ENCODE measurements around the gene SCN10A.

SCN10A gene

DNA sequence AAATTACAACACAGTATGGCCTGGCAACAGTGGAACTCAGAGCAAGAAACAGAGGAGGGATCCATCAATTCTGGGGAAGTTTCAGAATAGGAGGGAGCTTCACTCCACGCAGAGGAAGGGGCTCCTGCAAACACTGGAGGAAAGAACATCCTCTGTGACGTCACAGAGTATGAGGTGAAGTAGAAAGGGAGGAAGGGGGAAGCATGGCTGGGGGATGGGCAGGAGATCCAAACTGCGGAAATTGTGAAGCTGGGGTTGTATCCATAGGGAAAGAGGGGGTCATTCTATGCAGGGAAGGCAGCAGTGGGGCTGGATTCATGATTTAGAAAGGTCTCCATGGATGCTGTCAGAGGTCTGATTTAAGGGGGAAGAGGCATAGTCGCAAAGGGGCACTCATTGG, 8.3 kb upstream of the SCN10A start:
- TF ChIP-seq, protein P1, sequence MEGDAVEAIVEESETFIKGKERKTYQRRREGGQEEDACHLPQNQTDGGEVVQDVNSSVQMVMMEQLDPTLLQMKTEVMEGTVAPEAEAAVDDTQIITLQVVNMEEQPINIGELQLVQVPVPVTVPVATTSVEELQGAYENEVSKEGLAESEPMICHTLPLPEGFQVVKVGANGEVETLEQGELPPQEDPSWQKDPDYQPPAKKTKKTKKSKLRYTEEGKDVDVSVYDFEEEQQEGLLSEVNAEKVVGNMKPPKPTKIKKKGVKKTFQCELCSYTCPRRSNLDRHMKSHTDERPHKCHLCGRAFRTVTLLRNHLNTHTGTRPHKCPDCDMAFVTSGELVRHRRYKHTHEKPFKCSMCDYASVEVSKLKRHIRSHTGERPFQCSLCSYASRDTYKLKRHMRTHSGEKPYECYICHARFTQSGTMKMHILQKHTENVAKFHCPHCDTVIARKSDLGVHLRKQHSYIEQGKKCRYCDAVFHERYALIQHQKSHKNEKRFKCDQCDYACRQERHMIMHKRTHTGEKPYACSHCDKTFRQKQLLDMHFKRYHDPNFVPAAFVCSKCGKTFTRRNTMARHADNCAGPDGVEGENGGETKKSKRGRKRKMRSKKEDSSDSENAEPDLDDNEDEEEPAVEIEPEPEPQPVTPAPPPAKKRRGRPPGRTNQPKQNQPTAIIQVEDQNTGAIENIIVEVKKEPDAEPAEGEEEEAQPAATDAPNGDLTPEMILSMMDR (IDR thresholded peaks at IDR 0.05; ENCODE audit: low read depth, low read length, missing control alignments) = no peak
- no peak overlapping the region for H3K4me3 ChIP-seq (ENCODE audit: low read depth, low read length)
- no peak for DNase-seq (ENCODE audit: low read depth)

DNA sequence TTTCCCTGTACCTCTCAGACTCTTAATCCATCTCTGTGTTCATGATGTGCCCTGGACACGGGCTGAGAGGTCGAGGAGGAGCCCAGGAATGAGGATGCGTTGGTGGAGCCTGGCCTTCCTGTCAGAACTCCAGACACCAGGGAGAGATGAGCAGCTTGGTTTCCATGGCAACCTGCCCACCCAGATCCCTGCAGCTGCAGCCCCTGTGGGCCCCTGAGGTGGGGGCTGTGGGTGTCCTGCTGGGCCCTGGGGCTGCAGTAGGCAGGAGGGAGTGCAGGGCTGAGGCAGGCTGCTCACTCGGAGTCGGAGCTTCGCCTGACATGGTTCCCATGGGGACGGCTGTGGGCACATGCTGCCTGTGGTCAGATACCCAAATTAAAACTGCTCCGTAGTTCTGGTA, 7.7 kb upstream of the SCN10A start:
- H3K4me3 ChIP-seq (ENCODE audit: low read depth, low read length) = no peak overlapping the region
- TF ChIP-seq, protein P1 (IDR thresholded peaks at IDR 0.05; ENCODE audit: low read depth, low read length, missing control alignments) = no peak
- DNase-seq (ENCODE audit: low read depth) = no peak

DNA sequence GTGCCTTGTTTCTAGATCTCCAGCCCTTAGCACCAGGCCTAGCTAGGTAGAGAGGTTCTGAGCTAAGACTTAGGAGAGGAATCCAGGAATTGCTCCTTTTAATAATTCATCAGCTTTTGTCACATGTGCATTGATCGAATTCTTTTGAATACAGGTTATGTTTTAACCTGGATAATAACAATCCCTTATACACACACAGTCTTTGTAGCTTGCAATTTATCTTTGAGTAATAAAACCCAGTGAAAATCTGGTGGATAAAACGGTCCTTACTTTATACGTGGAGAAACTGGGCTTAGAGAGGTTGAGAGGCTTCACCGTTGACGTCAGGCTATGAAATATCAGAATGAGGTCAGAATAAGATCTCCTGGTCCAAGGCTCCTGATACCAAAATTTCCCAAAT, 7.2 kb upstream of the SCN10A start:
- no peak overlapping the region for H3K4me3 ChIP-seq (ENCODE audit: low read depth, low read length)
- DNase-seq (ENCODE audit: low read depth) = no peak
- TF ChIP-seq, protein P1 (IDR thresholded peaks at IDR 0.05; ENCODE audit: low read depth, low read length, missing control alignments) = no peak

DNA sequence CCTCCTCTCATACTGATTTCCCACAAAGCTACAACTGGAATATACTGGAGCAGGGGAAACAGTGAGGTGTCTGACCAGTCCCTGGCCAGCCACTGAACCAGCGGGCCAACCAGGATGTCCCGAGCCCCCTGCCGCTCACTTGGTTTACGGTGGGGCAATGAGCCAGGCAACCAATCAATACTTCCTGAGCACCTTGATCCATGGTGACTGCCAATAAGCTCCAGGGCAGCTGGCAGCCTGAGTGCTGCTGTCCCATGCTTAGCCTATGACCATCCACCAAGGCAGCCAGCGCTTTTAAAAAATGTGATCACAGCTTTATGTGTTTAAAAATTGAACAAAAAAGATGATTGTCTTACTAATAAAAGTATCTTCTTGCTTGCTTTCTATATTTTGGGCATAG, 4.2 kb downstream of the SCN10A start:
- TF ChIP-seq, protein P1 (IDR thresholded peaks at IDR 0.05; ENCODE audit: low read depth, low read length, missing control alignments) = no peak

DNA sequence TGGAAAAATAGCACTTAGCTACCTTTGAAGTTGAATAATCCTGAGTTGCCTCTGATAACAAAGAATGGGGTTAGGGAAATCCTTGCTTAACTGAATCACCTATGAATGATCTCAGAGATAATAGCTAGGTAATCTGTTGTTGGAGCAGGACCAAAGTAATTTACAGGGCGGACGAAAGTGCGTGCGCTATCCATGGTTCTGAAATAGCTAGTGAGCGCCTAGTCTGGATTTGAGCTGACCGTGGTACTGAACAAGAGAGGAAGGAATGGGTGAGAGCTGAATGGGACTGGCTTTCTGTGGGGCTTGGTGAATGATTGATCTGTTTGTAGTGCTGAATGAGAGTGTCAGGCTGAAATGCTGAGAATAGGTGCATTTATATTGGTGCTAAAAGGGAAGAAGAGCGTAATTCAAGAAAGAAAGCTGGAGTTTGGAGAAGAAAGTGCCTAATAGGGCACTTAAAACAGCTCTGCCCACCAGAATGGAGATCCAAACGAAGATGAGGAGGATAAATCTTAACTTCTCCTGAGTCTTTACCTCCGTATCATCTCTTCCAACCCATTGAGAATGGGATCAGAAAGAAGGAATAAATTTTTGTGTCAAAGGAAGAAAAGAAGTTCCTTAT, 10.1 kb downstream of the SCN10A start:
- TF ChIP-seq, protein P1 (IDR thresholded peaks at IDR 0.05; ENCODE audit: low read depth, low read length, missing control alignments) = no peak
- peak; percentile 1 for DNase-seq (ENCODE audit: low read depth)
- no peak overlapping the region for H3K4me3 ChIP-seq (ENCODE audit: low read depth, low read length)

More for the DNA sequence above, 4.2 kb downstream of the SCN10A start:
- H3K4me3 ChIP-seq (ENCODE audit: low read depth, low read length) = no peak overlapping the region
- no peak for DNase-seq (ENCODE audit: low read depth)

DNA sequence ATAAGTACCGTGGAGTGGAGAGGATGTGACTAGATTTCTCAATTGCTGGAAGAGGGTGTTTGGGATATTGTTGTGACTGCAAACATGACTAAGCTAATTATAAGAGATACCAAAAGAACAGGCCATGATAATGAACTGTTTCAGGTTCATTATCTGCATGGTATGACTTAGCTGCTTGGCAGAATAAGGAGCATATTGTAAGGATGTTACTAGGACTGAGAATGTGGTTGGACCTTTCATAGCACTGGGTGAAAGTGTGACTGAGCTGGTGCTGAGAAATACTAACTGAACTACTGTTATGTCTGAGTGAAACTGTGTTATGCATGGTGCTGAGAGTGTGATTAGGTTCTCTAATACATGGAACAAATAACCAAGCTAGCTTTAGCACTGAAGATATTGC, 11.0 kb downstream of the SCN10A start:
- no peak for DNase-seq (ENCODE audit: low read depth)
- TF ChIP-seq, protein P1 (IDR thresholded peaks at IDR 0.05; ENCODE audit: low read depth, low read length, missing control alignments) = no peak
- no peak overlapping the region for H3K4me3 ChIP-seq (ENCODE audit: low read depth, low read length)

DNA sequence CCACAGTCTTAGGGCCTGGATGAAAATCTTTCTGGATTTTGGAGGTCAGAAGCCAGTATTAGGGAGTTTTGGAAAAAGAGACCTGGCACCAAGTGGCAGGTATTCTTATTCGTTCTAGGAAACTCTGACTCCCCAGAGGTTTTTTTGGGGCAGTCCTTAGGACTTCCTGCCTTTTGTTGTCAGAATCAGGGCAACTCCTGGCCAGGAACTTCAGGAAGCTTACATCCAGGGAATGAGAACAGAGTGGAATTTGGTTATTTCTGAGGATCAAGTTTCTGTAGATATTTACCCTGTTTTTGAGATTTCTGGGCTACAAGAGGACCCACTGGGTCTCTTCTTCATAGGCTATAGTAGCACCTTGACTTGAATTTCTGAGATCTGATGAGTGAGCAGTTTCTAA, 15.5 kb downstream of the SCN10A start:
- TF ChIP-seq, protein P1 (IDR thresholded peaks at IDR 0.05; ENCODE audit: low read depth, low read length, missing control alignments) = no peak
- no peak for DNase-seq (ENCODE audit: low read depth)
- H3K4me3 ChIP-seq (ENCODE audit: low read depth, low read length) = no peak overlapping the region

All from GM12864 (cell line).